Bronchial epithelial cell (primary cell): ENCODE results near the gene CREB1. TPM values are rescaled to one million over a fixed set of nuclear protein-coding genes. Genes with fewer than 3 reads are reported as not detected.
A peak's percentile ranks its signal among the peaks of the same experiment; 100 is the strongest.

ENCODE experiments used
- DNase-seq: peaks from one replicate; pipeline ENCODE4 v3.0.0-alpha.2; 2010; ENCODE audit warnings: low read depth
- FAIRE-seq: peaks from 2 replicates; lab custom pipeline; 2011; peaks lifted over from hg19 to GRCh38; lab: Jason Lieb, UNC
- H3K27me3 ChIP-seq: 2 replicates; pipeline ENCODE4 v1.5.1; 2011; ENCODE audit warnings: low read length; ENCODE audit not compliant: control insufficient read depth, insufficient read depth
- H3K36me3 ChIP-seq: 2 replicates; pipeline ENCODE4 v1.5.1; 2011; ENCODE audit warnings: low read length; ENCODE audit not compliant: control insufficient read depth, insufficient read depth
- H3K4me3 ChIP-seq: 2 replicates; pipeline ENCODE4 v1.5.1; 2011; ENCODE audit warnings: mild to moderate bottlenecking, low read depth, low read length, control low read depth
- total RNA-seq: library from RNA; depleted of rRNA; stranded (reverse); fragments of >200 nt; gene quantifications from 2 replicates; pipeline ENCODE4 v1.2.1, GENCODE V29; 2014
- TF ChIP-seq, protein P1 (sequence below): IDR thresholded peaks from 2 replicates; pipeline ENCODE4 v1.5.1; 2011; ENCODE audit warnings: mild to moderate bottlenecking, moderate library complexity, low read length, control low read depth, inconsistent platforms; ENCODE audit not compliant: insufficient read depth, severe bottlenecking

CREB1 gene
- total RNA-seq, 1 donor from 2014 or later: 36.9 TPM

DNA sequence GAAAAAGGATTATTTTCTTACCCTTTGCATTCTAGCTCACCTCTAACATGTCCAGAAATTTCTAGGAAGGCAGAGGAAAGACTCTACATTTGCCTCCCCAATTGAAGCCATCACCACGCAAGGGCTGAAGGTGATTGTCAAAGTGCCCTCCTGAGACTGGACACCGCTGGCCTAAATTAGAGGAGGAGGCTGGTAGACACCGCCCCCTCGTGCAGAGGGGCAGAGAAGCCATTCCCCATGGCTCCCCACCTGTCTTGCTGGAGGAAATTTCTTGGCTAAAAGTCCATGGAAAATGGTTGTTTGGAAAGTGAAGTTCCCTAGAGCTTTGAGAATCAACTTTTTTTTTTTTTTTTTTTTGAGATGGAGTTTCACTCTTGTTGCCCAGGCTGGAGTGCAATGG is 31.3 kb upstream of the CREB1 start:
- TF ChIP-seq, protein P1, sequence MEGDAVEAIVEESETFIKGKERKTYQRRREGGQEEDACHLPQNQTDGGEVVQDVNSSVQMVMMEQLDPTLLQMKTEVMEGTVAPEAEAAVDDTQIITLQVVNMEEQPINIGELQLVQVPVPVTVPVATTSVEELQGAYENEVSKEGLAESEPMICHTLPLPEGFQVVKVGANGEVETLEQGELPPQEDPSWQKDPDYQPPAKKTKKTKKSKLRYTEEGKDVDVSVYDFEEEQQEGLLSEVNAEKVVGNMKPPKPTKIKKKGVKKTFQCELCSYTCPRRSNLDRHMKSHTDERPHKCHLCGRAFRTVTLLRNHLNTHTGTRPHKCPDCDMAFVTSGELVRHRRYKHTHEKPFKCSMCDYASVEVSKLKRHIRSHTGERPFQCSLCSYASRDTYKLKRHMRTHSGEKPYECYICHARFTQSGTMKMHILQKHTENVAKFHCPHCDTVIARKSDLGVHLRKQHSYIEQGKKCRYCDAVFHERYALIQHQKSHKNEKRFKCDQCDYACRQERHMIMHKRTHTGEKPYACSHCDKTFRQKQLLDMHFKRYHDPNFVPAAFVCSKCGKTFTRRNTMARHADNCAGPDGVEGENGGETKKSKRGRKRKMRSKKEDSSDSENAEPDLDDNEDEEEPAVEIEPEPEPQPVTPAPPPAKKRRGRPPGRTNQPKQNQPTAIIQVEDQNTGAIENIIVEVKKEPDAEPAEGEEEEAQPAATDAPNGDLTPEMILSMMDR: no peak
- FAIRE-seq: no peak
- Histone ChIP-seq H3K27me3 (no peaks in the 10 kb centered on the region), H3K4me3 (no peak overlapping the region), H3K36me3 (no peaks in the 10 kb centered on the region)
- DNase-seq: no peak

DNA sequence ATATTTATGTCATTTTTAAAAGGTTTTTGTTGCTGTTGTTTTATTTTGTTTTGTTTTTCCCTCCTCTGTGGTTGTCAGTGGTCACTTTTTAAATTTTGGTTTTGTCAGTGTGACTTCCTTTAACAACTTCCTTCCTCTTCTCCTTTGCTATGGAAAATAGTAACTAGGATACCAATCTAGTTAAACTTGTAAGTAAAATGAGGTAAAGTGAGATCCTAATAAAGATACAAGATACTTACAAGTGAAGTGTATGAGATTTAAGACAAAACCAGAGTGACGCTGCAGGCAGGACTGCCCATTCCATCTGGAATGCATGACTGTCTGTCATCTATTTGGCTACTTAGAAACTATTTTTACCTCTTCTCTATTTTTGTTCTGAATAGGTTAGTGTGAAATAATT is 30.6 kb upstream of the CREB1 start:
- no peak for DNase-seq
- no peaks in the 10 kb centered on the region for H3K27me3 ChIP-seq
- no peak overlapping the region for H3K4me3 ChIP-seq
- TF ChIP-seq, protein P1: no peak
- no peak for FAIRE-seq
- H3K36me3 ChIP-seq: no peaks in the 10 kb centered on the region

DNA sequence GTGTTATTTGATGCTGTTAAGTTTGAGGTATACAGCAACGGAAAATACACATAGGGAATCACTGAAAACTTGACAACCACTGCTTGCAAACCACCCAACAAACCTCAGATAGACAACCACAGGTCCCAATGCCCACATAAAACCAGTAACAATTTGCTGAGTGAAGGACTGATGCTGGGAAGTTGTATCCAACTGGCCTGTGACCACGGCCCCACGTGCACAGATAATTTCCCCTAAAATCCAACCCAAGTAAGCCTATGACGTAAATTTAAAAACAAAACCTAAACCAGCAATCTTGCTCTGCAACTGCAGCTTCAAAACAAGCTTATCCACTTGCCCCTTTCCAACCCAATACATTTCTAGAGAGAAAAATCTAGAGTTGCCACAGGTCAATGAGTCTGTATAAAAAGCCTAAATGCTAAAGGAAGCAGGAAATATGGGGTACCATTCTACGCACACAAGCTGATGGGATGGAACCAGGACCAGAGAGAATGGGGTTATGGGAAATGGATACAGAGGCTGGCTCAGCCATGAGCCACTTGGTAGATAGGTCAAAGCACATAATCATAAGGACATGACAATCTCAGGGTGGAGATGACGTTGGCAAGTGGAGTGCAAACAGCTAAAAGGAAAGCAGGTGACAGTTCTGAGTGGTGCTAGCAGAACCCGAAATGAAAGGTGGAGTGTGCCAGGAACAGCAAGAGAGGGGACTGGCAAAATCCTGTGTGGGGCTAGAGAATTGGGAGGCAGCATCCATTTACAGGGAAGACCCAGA is 27.8 kb upstream of the CREB1 start:
- no peaks in the 10 kb centered on the region for H3K36me3 ChIP-seq
- H3K27me3 ChIP-seq: no peaks in the 10 kb centered on the region
- peak; percentile 32 for FAIRE-seq
- DNase-seq: no peak
- no peak overlapping the region for H3K4me3 ChIP-seq
- TF ChIP-seq, protein P1: no peak

DNA sequence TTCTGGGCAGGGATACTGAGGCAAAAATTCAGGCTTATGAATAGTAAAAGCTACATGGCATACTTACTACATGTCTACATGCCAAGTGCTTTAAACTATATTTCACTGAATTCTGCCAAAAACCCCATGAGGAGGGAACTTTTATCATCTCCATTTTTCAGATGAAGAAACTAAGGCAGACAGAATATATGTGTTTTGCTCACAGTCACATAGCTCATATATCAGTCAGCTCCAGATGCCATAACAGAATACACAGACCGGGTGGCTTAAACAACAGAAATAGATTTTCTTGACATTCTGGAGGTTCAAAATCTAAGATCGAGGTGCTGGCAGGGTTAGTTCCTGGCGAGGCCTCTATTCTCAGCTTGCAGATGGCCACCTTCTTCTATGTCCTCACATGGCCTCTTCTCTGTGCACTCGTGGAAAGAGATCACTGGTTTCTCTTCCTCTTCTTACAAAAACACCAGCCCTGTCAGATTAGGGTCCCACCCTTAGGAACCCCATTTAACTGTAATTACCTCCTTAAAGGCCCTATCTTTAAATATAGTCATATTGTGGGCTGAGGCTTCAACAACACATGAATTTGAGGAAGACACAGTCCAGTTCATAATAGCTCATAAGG is 27.1 kb upstream of the CREB1 start:
- Histone ChIP-seq H3K36me3 (no peaks in the 10 kb centered on the region), H3K27me3 (no peaks in the 10 kb centered on the region), H3K4me3 (no peak overlapping the region)
- no peak for DNase-seq
- FAIRE-seq: no peak
- TF ChIP-seq, protein P1: no peak

DNA sequence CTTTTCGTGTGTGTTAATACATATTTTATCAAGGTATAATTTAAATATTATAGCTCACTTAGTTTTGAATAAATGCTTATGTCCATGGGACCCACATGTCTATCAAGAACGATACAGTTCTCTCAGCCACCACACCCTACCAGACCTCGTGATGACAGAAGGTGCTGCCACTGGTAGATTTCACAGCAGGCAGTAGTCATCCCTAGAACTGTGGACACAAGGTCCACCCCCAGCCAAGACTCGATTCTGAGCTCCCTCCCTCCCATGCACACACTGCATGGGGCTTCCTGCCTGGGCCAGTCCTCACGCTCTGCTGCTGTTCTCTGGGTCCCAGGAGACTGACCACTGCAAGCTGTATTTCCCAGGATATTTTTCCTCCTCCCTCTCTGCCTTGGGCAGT is 26.5 kb upstream of the CREB1 start:
- TF ChIP-seq, protein P1: no peak
- no peak for FAIRE-seq
- Histone ChIP-seq H3K36me3 (no peaks in the 10 kb centered on the region), H3K4me3 (no peak overlapping the region), H3K27me3 (no peaks in the 10 kb centered on the region)
- DNase-seq: no peak
